IMR-90 (cell line): ENCODE results near the gene ACAT2. TPM values are rescaled to one million over a fixed set of nuclear protein-coding genes. Genes with fewer than 3 reads are reported as not detected.

Experiments
- ATAC-seq: fragments of 200-7000 bp; cut with Tn5 transposase; 2 replicates; pipeline ENCODE4 v1.9.1; 2020; ENCODE audit warnings: low read depth, mild to moderate bottlenecking, moderate library complexity
- BruUV-seq: library from RNA; stranded (reverse); fragments of 400-500 nt; replicated peaks from 2 replicates; lab custom pipeline; 2021; lab: Mats Ljungman, UMichigan
- CTCF ChIA-PET: fragments of 300-600 bp; formaldehyde crosslinking; extraction: SDS; loops from one replicate; lab custom pipeline; 2021; ENCODE audit warnings: antibody characterized with exemption; lab: Yijun Ruan, JAX
- POLR2A ChIA-PET: fragments of 300-600 bp; sonication (Branson Sonifier 250); formaldehyde crosslinking; loops from one replicate; lab custom pipeline; 2022; ENCODE audit warnings: antibody characterized with exemption; ENCODE audit not compliant: unreplicated experiment; lab: Charles Lee
- DNase-seq: peaks from one replicate; pipeline ENCODE4 v3.0.0; 2013
- H2AFZ ChIP-seq: replicated peaks from 2 replicates; pipeline ENCODE3; 2013; ENCODE audit warnings: low read length, mild to moderate bottlenecking; ENCODE audit not compliant: poor library complexity
- H2AK5ac ChIP-seq: 2 replicates; pipeline ENCODE4 v1.6.1; 2013; ENCODE audit warnings: low read depth, low read length, inconsistent platforms
- H2AK9ac ChIP-seq: replicated peaks from 2 replicates; pipeline ENCODE3; 2013; ENCODE audit warnings: mild to moderate bottlenecking, low read depth, low read length, moderate library complexity; ENCODE audit not compliant: poor library complexity
- H2BK120ac ChIP-seq: 2 replicates; pipeline ENCODE4 v1.6.1; 2013; ENCODE audit warnings: low read depth, low read length, inconsistent platforms
- H2BK15ac ChIP-seq: 3 replicates; pipeline ENCODE4 v1.6.1; 2013; ENCODE audit warnings: low read depth, low read length, inconsistent platforms
- H2BK20ac ChIP-seq: 2 replicates; pipeline ENCODE4 v1.6.1; 2013; ENCODE audit warnings: low read depth, mild to moderate bottlenecking, inconsistent platforms, low read length, moderate library complexity
- H2BK5ac ChIP-seq: 2 replicates; pipeline ENCODE4 v1.6.1; 2013; ENCODE audit warnings: mild to moderate bottlenecking, low read depth, low read length, inconsistent platforms; ENCODE audit not compliant: poor library complexity, severe bottlenecking
- H3K14ac ChIP-seq: replicated peaks from 2 replicates; pipeline ENCODE4 v1.6.1; 2013; ENCODE audit warnings: low read depth, low read length, inconsistent platforms
- H3K18ac ChIP-seq: 2 replicates; pipeline ENCODE4 v1.6.1; 2013; ENCODE audit warnings: low read depth, low read length, control low read depth
- H3K23ac ChIP-seq: 2 replicates; pipeline ENCODE4 v1.6.1; 2013; ENCODE audit warnings: low read depth, low read length, inconsistent platforms
- H3K27ac ChIP-seq: 2 replicates; pipeline ENCODE4 v1.5.1; 2013; ENCODE audit warnings: mild to moderate bottlenecking, control low read depth, low read length; ENCODE audit not compliant: insufficient read depth
- H3K27me3 ChIP-seq: 2 replicates; pipeline ENCODE4 v1.6.1; 2013; ENCODE audit warnings: low read length; ENCODE audit not compliant: control insufficient read depth, insufficient read depth
- H3K36me3 ChIP-seq: 2 replicates; pipeline ENCODE4 v1.6.1; 2013; ENCODE audit warnings: low read length, mixed read lengths; ENCODE audit not compliant: control insufficient read depth, insufficient read depth
- H3K4ac ChIP-seq: 2 replicates; pipeline ENCODE4 v1.6.1; 2013; ENCODE audit warnings: low read depth, low read length, inconsistent platforms
- H3K4me1 ChIP-seq: 2 replicates; pipeline ENCODE4 v1.6.1; 2013; ENCODE audit warnings: low read length, mixed read lengths; ENCODE audit not compliant: control insufficient read depth, insufficient read depth
- H3K4me2 ChIP-seq: 2 replicates; pipeline ENCODE4 v1.6.1; 2013; ENCODE audit warnings: low read depth, mild to moderate bottlenecking, control low read depth, low read length, moderate library complexity
- H3K4me3 ChIP-seq: 2 replicates; pipeline ENCODE4 v1.5.1; 2013; ENCODE audit warnings: low read depth, mild to moderate bottlenecking, control low read depth, low read length, moderate library complexity; ENCODE audit not compliant: insufficient read depth
- H3K56ac ChIP-seq: 2 replicates; pipeline ENCODE4 v1.6.1; 2013; ENCODE audit warnings: low read length, inconsistent platforms; ENCODE audit not compliant: insufficient read depth; ENCODE audit errors: extremely low read depth
- H3K79me1 ChIP-seq, 2 experiments: 2 replicates each; pipeline ENCODE4 v1.6.1; 2013; ENCODE audit warnings: low read length in 2 of 2, inconsistent platforms in 1 of 2, low read depth in 1 of 2
- H3K9ac ChIP-seq: 2 replicates; pipeline ENCODE4 v1.6.1; 2013; ENCODE audit warnings: low read depth, low read length, control low read depth
- H3K9me1 ChIP-seq: 2 replicates; pipeline ENCODE4 v1.6.1; 2013; ENCODE audit warnings: low read length, inconsistent platforms; ENCODE audit not compliant: insufficient read depth
- H3K9me3 ChIP-seq: 2 replicates; pipeline ENCODE4 v1.6.1; 2013; ENCODE audit warnings: low read length; ENCODE audit not compliant: control insufficient read depth, insufficient read depth
- H4K20me1 ChIP-seq: 2 replicates; pipeline ENCODE4 v1.6.1; 2013; ENCODE audit warnings: low read length, inconsistent platforms; ENCODE audit not compliant: insufficient read depth
- H4K5ac ChIP-seq: 2 replicates; pipeline ENCODE4 v1.6.1; 2013; ENCODE audit warnings: mild to moderate bottlenecking, low read depth, low read length, control low read depth
- H4K8ac ChIP-seq, 2 experiments: 2 replicates each; pipeline ENCODE4 v1.6.1; 2013; ENCODE audit warnings: low read depth in 2 of 2, low read length in 2 of 2, control low read depth in 1 of 2, inconsistent platforms in 1 of 2
- H4K91ac ChIP-seq: 2 replicates; pipeline ENCODE4 v1.6.1; 2013; ENCODE audit warnings: low read depth, low read length, inconsistent platforms; ENCODE audit not compliant: insufficient read depth
- RAD21 ChIP-seq: IDR thresholded peaks from 2 replicates; pipeline ENCODE4 v1.6.1; 2012; ENCODE audit warnings: low read length, improper control_type of control experiment
- WGBS, 2 experiments: methylation state at CpG; one replicate each; pipeline versions ENCODE4 v1.1.5 to v1.1.7; 2013; ENCODE audit warnings: missing lambda C conversion rate in 2 of 2; ENCODE audit not compliant: insufficient read length in 1 of 2; ENCODE audit errors: extremely low coverage in 2 of 2; 5-methylcytosine and 5-hydroxymethylcytosine counted together
- dilution Hi-C: fragments of 300-500 bp; cut with HindIII; formaldehyde crosslinking; loops from one replicate; pipeline ENCODE4 v1.14.3; 2018; ENCODE audit warnings: low sequenced_read_pairs; ENCODE audit not compliant: unreplicated experiment
- in situ Hi-C: fragments of 300-500 bp; cut with MboI; formaldehyde crosslinking; loops from 3 replicates; pipeline ENCODE4 v1.14.3; 2019; ENCODE audit warnings: low sequenced_read_pairs, inconsistent platforms, mixed read lengths
- intact Hi-C: fragments of 100-400 bp; cut with micrococcal nuclease; formaldehyde crosslinking; loops from 2 replicates; pipeline ENCODE4 v1.10.0; 2022
- polyA plus RNA-seq, 3 experiments: library from polyadenylated mRNA; depleted of rRNA; stranded (reverse); fragments of >200 nt; gene quantifications; 2 replicates each; pipeline ENCODE4 v1.2.3, GENCODE V29; 2012; ENCODE audit warnings: low replicate concordance in 1 of 3
- total RNA-seq: library from RNA; depleted of rRNA; stranded (reverse); fragments of >200 nt; gene quantifications from 2 replicates; pipeline ENCODE4 v1.2.3, GENCODE V29; 2012
- TF ChIP-seq, protein P1 (sequence below): conservative IDR thresholded peaks from 2 replicates; pipeline ENCODE4 v1.5.1; 2012; ENCODE audit warnings: mild to moderate bottlenecking, low read depth, low read length, improper control_type of control experiment
- TF ChIP-seq, protein P2 (sequence below): fragments of 150-350 bp; IDR thresholded peaks from 2 replicates; pipeline ENCODE4 v1.6.1; 2016; ENCODE audit warnings: low read depth, mild to moderate bottlenecking, low read length, moderate library complexity, borderline replicate concordance
- TF ChIP-seq, protein P3 (sequence below): fragments of 150-350 bp; IDR thresholded peaks from 2 replicates; pipeline ENCODE4 v1.6.1; 2017; ENCODE audit warnings: mild to moderate bottlenecking, antibody characterized with exemption, low read length, low read depth

ACAT2 gene
- total and polyA plus RNA-seq, 2 of the 4 experiments (the other 2 are of a cell fraction), result 30.5 to 45.2 TPM

DNA sequence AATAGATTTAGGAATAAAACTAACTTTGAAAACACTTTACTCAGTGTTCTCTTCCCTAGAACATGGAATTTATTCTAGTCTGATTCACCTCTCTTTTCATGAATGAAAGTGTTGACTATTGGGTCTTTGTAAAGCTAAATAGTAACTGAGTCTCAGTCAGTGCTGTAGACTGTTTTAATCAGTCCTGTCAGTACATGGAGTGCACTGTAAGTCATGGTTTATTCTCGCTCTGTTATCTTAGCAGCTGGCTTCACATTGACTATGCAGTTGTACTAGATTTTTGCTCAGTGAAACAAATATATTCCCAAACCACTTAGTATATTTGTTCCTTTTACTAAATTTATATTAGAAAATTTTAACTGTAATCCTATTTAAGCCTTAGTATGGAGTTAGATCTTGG lies 15.1 kb upstream of the ACAT2 start:
- H3K9me3 ChIP-seq, result no peaks in the 10 kb centered on the region
- intact Hi-C loops, result no loop called here

More for the DNA sequence above, 15.1 kb upstream of the ACAT2 start:
- H3K4me2 ChIP-seq, result no peak overlapping the region
- H2BK15ac ChIP-seq, result no peak overlapping the region
- ATAC-seq (no peak), DNase-seq (no peak)
- WGBS, 2 experiments, result no CpG with 5 or more reads among the region's 1 CpG
- H3K36me3 ChIP-seq, result peaks cover 54% of the 10 kb centered on the region
- no peaks in the 10 kb centered on the region for H3K9me1 ChIP-seq
- H4K91ac ChIP-seq, result no peak overlapping the region
- H2BK20ac ChIP-seq, result no peak overlapping the region
- no peak overlapping the region for H2BK120ac ChIP-seq
- H3K23ac ChIP-seq, result no peak overlapping the region
- H2BK5ac ChIP-seq, result no peak overlapping the region
- BruUV-seq, result no TSS peak
- H3K4ac ChIP-seq, result no peak overlapping the region
- H3K9ac ChIP-seq, result no peak overlapping the region
- no peak overlapping the region for H2AFZ ChIP-seq
- H3K27ac ChIP-seq, result no peak overlapping the region
- H2AK9ac ChIP-seq, result no peak overlapping the region
- peaks cover 27 to 30% of the 10 kb centered on the region in 2 experiments for H3K79me1 ChIP-seq
- in situ Hi-C loops (no loop called here), dilution Hi-C loops (no loop called here)
- no peak overlapping the region for H2AK5ac ChIP-seq
- peaks cover 3% of the 10 kb centered on the region; the same call in 1 of the 2 replicates for H4K20me1 ChIP-seq
- TF ChIP-seq, protein P1, sequence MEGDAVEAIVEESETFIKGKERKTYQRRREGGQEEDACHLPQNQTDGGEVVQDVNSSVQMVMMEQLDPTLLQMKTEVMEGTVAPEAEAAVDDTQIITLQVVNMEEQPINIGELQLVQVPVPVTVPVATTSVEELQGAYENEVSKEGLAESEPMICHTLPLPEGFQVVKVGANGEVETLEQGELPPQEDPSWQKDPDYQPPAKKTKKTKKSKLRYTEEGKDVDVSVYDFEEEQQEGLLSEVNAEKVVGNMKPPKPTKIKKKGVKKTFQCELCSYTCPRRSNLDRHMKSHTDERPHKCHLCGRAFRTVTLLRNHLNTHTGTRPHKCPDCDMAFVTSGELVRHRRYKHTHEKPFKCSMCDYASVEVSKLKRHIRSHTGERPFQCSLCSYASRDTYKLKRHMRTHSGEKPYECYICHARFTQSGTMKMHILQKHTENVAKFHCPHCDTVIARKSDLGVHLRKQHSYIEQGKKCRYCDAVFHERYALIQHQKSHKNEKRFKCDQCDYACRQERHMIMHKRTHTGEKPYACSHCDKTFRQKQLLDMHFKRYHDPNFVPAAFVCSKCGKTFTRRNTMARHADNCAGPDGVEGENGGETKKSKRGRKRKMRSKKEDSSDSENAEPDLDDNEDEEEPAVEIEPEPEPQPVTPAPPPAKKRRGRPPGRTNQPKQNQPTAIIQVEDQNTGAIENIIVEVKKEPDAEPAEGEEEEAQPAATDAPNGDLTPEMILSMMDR, result no peak
- no peak for TF ChIP-seq RAD21
- TF ChIP-seq, protein P2, sequence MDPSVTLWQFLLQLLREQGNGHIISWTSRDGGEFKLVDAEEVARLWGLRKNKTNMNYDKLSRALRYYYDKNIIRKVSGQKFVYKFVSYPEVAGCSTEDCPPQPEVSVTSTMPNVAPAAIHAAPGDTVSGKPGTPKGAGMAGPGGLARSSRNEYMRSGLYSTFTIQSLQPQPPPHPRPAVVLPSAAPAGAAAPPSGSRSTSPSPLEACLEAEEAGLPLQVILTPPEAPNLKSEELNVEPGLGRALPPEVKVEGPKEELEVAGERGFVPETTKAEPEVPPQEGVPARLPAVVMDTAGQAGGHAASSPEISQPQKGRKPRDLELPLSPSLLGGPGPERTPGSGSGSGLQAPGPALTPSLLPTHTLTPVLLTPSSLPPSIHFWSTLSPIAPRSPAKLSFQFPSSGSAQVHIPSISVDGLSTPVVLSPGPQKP, result no peak
- TF ChIP-seq, protein P3, sequence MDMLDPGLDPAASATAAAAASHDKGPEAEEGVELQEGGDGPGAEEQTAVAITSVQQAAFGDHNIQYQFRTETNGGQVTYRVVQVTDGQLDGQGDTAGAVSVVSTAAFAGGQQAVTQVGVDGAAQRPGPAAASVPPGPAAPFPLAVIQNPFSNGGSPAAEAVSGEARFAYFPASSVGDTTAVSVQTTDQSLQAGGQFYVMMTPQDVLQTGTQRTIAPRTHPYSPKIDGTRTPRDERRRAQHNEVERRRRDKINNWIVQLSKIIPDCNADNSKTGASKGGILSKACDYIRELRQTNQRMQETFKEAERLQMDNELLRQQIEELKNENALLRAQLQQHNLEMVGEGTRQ, result no peak
- no peak overlapping the region for H3K14ac ChIP-seq
- H3K27me3 ChIP-seq, result no peaks in the 10 kb centered on the region
- no peak overlapping the region for H3K18ac ChIP-seq
- H4K5ac ChIP-seq, result no peak overlapping the region
- CTCF ChIA-PET, result no interaction called here
- H3K56ac ChIP-seq, result no peak overlapping the region
- H3K4me3 ChIP-seq, result no peak overlapping the region
- no peaks in the 10 kb centered on the region for H3K4me1 ChIP-seq
- no peak overlapping the region for H4K8ac ChIP-seq
- POLR2A ChIA-PET, result no interaction called here
